SK-N-SH (cell line): ENCODE data around the gene KCNAB1. TPM values are rescaled to one million over a fixed set of nuclear protein-coding genes. Genes with fewer than 3 reads are reported as not detected.

ENCODE experiments used
- CTCF ChIA-PET: fragments of 300-600, 350-600 bp; formaldehyde crosslinking; extraction: SDS; loops from one replicate; lab custom pipeline; 2021; lab: Yijun Ruan, JAX
- POLR2A ChIA-PET: fragments of 350-600 bp; sonication (Branson Sonifier 250); formaldehyde crosslinking; extraction: SDS; loops from one replicate; lab custom pipeline; 2020; ENCODE audit warnings: antibody characterized with exemption, inconsistent platforms; lab: Yijun Ruan, JAX
- DNase-seq: peaks from one replicate; pipeline ENCODE4 v3.0.0; 2012
- H2AFZ ChIP-seq: fragments of 200-600 bp; sonication (generic); 2 replicates; pipeline ENCODE4 v1.8.1; 2016; ENCODE audit warnings: antibody characterized with exemption, mild to moderate bottlenecking, low read depth
- H3F3A ChIP-seq: fragments of 200-600 bp; sonication (generic); replicated peaks from 2 replicates; pipeline ENCODE3; 2016; ENCODE audit warnings: antibody characterized with exemption, mild to moderate bottlenecking; ENCODE audit not compliant: insufficient read depth
- H3K27ac ChIP-seq, 2 experiments: fragments of 200-500 bp in 1 of 2; fragments of 200-600 bp in 1 of 2; sonication (Bioruptor generic) in 1 of 2; sonication (generic), shearing (Covaris generic) in 1 of 2; 2 replicates each; pipeline versions ENCODE4 v1.5.1 to v1.6.1; 2014 to 2016; ENCODE audit warnings: low read depth in 2 of 2, inconsistent platforms in 1 of 2, low read length in 1 of 2, mild to moderate bottlenecking in 1 of 2, mixed read lengths in 1 of 2
- H3K27me3 ChIP-seq: fragments of 200-600 bp; sonication (generic), shearing (Covaris generic); 2 replicates; pipeline ENCODE4 v1.6.1; 2016; ENCODE audit warnings: mixed run types; ENCODE audit not compliant: insufficient read depth
- H3K36me3 ChIP-seq, 2 experiments: fragments of 200-500 bp in 1 of 2; fragments of 200-600 bp in 1 of 2; sonication (Bioruptor generic) in 1 of 2; sonication (generic) in 1 of 2; replicated peaks in 1 of 2; 2 replicates each; pipeline versions ENCODE3 to v1.5.1; 2014 to 2016; ENCODE audit warnings: low read length in 1 of 2, mild to moderate bottlenecking in 1 of 2; ENCODE audit not compliant: insufficient read depth in 2 of 2, control insufficient read depth in 1 of 2
- H3K4me1 ChIP-seq, 2 experiments: fragments of 200-500 bp in 1 of 2; fragments of 200-600 bp in 1 of 2; sonication (Bioruptor generic) in 1 of 2; sonication (generic), shearing (Covaris generic) in 1 of 2; 2 replicates each; pipeline versions ENCODE4 v1.5.1 to v1.6.1; 2014 to 2016; ENCODE audit warnings: low read depth in 1 of 2, low read length in 1 of 2, mixed run types in 1 of 2; ENCODE audit not compliant: insufficient read depth in 2 of 2, control insufficient read depth in 1 of 2
- H3K4me2 ChIP-seq: fragments of 200-600 bp; sonication (generic), shearing (Covaris generic); 2 replicates; pipeline ENCODE4 v1.6.1; 2017; ENCODE audit warnings: mixed run types
- H3K4me3 ChIP-seq, 2 experiments: fragments of 200-500 bp in 1 of 2; fragments of 200-600 bp in 1 of 2; sonication (Bioruptor generic) in 1 of 2; sonication (generic), shearing (Covaris generic) in 1 of 2; 2 replicates each; pipeline versions ENCODE4 v1.5.1 to v1.8.1; 2014 to 2016; ENCODE audit warnings: low read depth in 2 of 2, inconsistent platforms in 1 of 2, low read length in 1 of 2, mild to moderate bottlenecking in 1 of 2, mixed read lengths in 1 of 2, moderate library complexity in 1 of 2
- H3K79me2 ChIP-seq: fragments of 200-600 bp; sonication (generic); 2 replicates; pipeline ENCODE4 v1.8.1; 2017; ENCODE audit warnings: mild to moderate bottlenecking; ENCODE audit not compliant: insufficient read depth
- H3K9ac ChIP-seq: fragments of 200-600 bp; sonication (generic); 2 replicates; pipeline ENCODE4 v1.6.1; 2017; ENCODE audit warnings: mixed run types
- H3K9me2 ChIP-seq: fragments of 200-600 bp; sonication (generic); 2 replicates; pipeline ENCODE4 v1.6.1; 2017; ENCODE audit warnings: mixed run types
- H3K9me3 ChIP-seq: fragments of 200-600 bp; sonication (generic); 2 replicates; pipeline ENCODE4 v1.6.1; 2017; ENCODE audit warnings: mixed run types, mild to moderate bottlenecking, moderate library complexity
- H4K20me1 ChIP-seq: fragments of 200-600 bp; sonication (generic); 2 replicates; pipeline ENCODE4 v1.6.1; 2017; ENCODE audit warnings: mild to moderate bottlenecking, mixed run types; ENCODE audit not compliant: insufficient read depth
- CHD2 ChIP-seq: fragments of 150-350 bp; IDR thresholded peaks from 2 replicates; pipeline ENCODE4 v1.6.1; 2018; ENCODE audit warnings: low read length; ENCODE audit not compliant: partially characterized antibody
- CTCF ChIP-seq: fragments of 200-600 bp; sonication (generic); IDR thresholded peaks from 2 replicates; pipeline ENCODE4 v1.6.1; 2017; ENCODE audit warnings: antibody characterized with exemption, mild to moderate bottlenecking, moderate library complexity
- ELF1 ChIP-seq: IDR thresholded peaks from 2 replicates; pipeline ENCODE4 v1.4.0; 2012
- EP300 ChIP-seq, 2 experiments: IDR thresholded peaks; 2 replicates each; pipeline versions ENCODE4 v1.4.0 to v1.6.1; 2012; ENCODE audit warnings: borderline replicate concordance in 1 of 2, low read depth in 1 of 2, low read length in 1 of 2
- FOXJ3 ChIP-seq: sonication (generic); formaldehyde crosslinking; IDR thresholded peaks from 2 replicates; pipeline ENCODE4 v1.5.1; 2020; ENCODE audit warnings: mild to moderate bottlenecking, missing genetic modification reagents
- FOXM1 ChIP-seq: IDR thresholded peaks from 2 replicates; pipeline ENCODE4 v1.4.0; 2012; ENCODE audit warnings: low read depth, mild to moderate bottlenecking
- GABPA ChIP-seq: IDR thresholded peaks from 2 replicates; pipeline ENCODE4 v1.4.0; 2012; ENCODE audit warnings: low read depth, mild to moderate bottlenecking
- IRF3 ChIP-seq: fragments of 150-350 bp; IDR thresholded peaks from 2 replicates; pipeline ENCODE4 v1.6.1; 2016; ENCODE audit warnings: mild to moderate bottlenecking, low read depth, low read length
- JUND ChIP-seq: IDR thresholded peaks from 2 replicates; pipeline ENCODE4 v1.4.0; 2012
- MAX ChIP-seq: IDR thresholded peaks from 2 replicates; pipeline ENCODE4 v1.4.0; 2012; ENCODE audit warnings: low read depth
- MEF2A ChIP-seq: IDR thresholded peaks from 2 replicates; pipeline ENCODE4 v1.4.0; 2012; ENCODE audit warnings: low read depth, borderline replicate concordance
- NFIC ChIP-seq: IDR thresholded peaks from 2 replicates; pipeline ENCODE4 v1.4.0; 2012; ENCODE audit warnings: borderline replicate concordance
- PBX3 ChIP-seq: IDR thresholded peaks from 2 replicates; pipeline ENCODE4; 2012
- POLR2AphosphoS5 ChIP-seq: IDR thresholded peaks from 2 replicates; pipeline ENCODE4 v1.6.1; 2012; ENCODE audit warnings: low read depth, low read length
- REST ChIP-seq: IDR thresholded peaks from 2 replicates; pipeline ENCODE4 v1.6.1; 2012; ENCODE audit warnings: mild to moderate bottlenecking, low read depth, low read length, moderate library complexity
- RFX5 ChIP-seq: IDR thresholded peaks from 2 replicates; pipeline ENCODE4 v1.6.1; 2012; ENCODE audit warnings: mild to moderate bottlenecking, improper control_type of control experiment, low read length
- RXRA ChIP-seq: IDR thresholded peaks from 2 replicates; pipeline ENCODE4 v1.4.0; 2012; ENCODE audit warnings: low read depth, mild to moderate bottlenecking, borderline replicate concordance
- SIN3A ChIP-seq: IDR thresholded peaks from 2 replicates; pipeline ENCODE4 v1.6.1; 2012; ENCODE audit warnings: low read depth, mild to moderate bottlenecking, low read length, moderate library complexity, borderline replicate concordance
- TAF1 ChIP-seq: IDR thresholded peaks from 2 replicates; pipeline ENCODE4 v1.6.1; 2012; ENCODE audit warnings: low read depth, mild to moderate bottlenecking, low read length, moderate library complexity, borderline replicate concordance
- TCF12 ChIP-seq: IDR thresholded peaks from 2 replicates; pipeline ENCODE4 v1.4.0; 2012
- ZBTB33 ChIP-seq: IDR thresholded peaks from 2 replicates; pipeline ENCODE4 v1.4.0; 2012; ENCODE audit warnings: low read depth, borderline replicate concordance
- WGBS: methylation state at CpG from one replicate; pipeline ENCODE4 v1.1.6; 2017; ENCODE audit warnings: low lambda C conversion rate; 5-methylcytosine and 5-hydroxymethylcytosine counted together
- polyA plus RNA-seq, 3 experiments: library from polyadenylated mRNA; depleted of rRNA; stranded (reverse); fragments of >200 nt; gene quantifications; 2 replicates each; pipeline ENCODE4 v1.2.3, GENCODE V29; 2012

Gene KCNAB1
- polyA plus RNA-seq, 1 of the 3 experiments (the other 2 are of a cell fraction) = 82.1 TPM

GRCh38 chr3:156187146-156187769 is 66.9 kb downstream of the KCNAB1 start:
- peaks cover 0 to 14% of the 10 kb centered on the region in 2 experiments; a peak in 3 of 4 replicates for H3K4me1 ChIP-seq
- H3K36me3 ChIP-seq = no peaks in the 10 kb centered on the region
- POLR2A ChIA-PET = interaction anchor here (0.6 kb wide), 1 partner anchor 190 kb away, joined by 3 read pairs; no protein-coding TSS in a partner anchor
- no peaks in the 10 kb centered on the region for H3K9me3 ChIP-seq
- peak overlapping the region; percentile 48 for H3K4me2 ChIP-seq
- no peak for DNase-seq
- H2AFZ ChIP-seq = peak overlapping the region; percentile 44; the same call in 1 of the 2 replicates
- peaks cover 37% of the 10 kb centered on the region for H3F3A ChIP-seq
- peak overlapping the region in 1 of 2 experiments; percentile 25; a peak in 2 of 4 replicates for H3K4me3 ChIP-seq
- no peaks in the 10 kb centered on the region for H3K27me3 ChIP-seq
- H3K27ac ChIP-seq = peak overlapping the region; percentile 73 to 90; a peak in 3 of 4 replicates
- H3K79me2 ChIP-seq = no peaks in the 10 kb centered on the region
- peak overlapping the region; percentile 30; the same call in 1 of the 2 replicates for H3K9ac ChIP-seq
- no peaks in the 10 kb centered on the region for H3K9me2 ChIP-seq
- 23% methylated on average over 2 of the region's 2 CpGs for WGBS
- no peaks in the 10 kb centered on the region for H4K20me1 ChIP-seq
- CTCF ChIA-PET = interaction anchor here (1.1 to 1.2 kb wide), 3 partner anchors 84 to 323 kb away, joined by 3 read pairs; no protein-coding TSS in a partner anchor
- TF ChIP-seq JUND (peak; percentile 96), GABPA (0 out of 2 replicates have a peak, but pooled peaks have one; percentile 25), POLR2AphosphoS5 (peak; percentile 11; the same call in 1 of the 2 replicates), FOXJ3 (CRISPR knock-in tag) (no peak), SIN3A (no peak; the same call in 1 of the 2 replicates), TAF1 (no peak; the same call in 1 of the 2 replicates), FOXM1 (peak; percentile 86), PBX3 (peak; percentile 94), CHD2 (no peak), TCF12 (peak; percentile 89), MEF2A (peak; percentile 69; the same call in 1 of the 2 replicates), MAX (peak; percentile 44), ELF1 (peak; percentile 25; the same call in 1 of the 2 replicates), IRF3 (no peak), CTCF (no peak), RXRA (peak; percentile 91), EP300 (IDR thresholded peaks at IDR 0.05; ENCODE audit: borderline replicate concordance in 1 of 2, low read depth in 1 of 2, low read length in 1 of 2) (peak in 1 of 2 experiments; percentile 98; a peak in 3 of 4 replicates), ZBTB33 (peak; percentile 61; the same call in 1 of the 2 replicates), NFIC (peak; percentile 85), RFX5 (no peak), REST (no peak)
